GM18909 (cell line): ENCODE data around the gene TFF3.

Experiments
- ATAC-seq: cut with Tn5 transposase; IDR thresholded peaks from one replicate; pipeline ENCODE4 v1.9.1; 2021; ENCODE audit warnings: mild to moderate bottlenecking; ENCODE audit not compliant: unreplicated experiment, poor library complexity

Gene TFF3

DNA sequence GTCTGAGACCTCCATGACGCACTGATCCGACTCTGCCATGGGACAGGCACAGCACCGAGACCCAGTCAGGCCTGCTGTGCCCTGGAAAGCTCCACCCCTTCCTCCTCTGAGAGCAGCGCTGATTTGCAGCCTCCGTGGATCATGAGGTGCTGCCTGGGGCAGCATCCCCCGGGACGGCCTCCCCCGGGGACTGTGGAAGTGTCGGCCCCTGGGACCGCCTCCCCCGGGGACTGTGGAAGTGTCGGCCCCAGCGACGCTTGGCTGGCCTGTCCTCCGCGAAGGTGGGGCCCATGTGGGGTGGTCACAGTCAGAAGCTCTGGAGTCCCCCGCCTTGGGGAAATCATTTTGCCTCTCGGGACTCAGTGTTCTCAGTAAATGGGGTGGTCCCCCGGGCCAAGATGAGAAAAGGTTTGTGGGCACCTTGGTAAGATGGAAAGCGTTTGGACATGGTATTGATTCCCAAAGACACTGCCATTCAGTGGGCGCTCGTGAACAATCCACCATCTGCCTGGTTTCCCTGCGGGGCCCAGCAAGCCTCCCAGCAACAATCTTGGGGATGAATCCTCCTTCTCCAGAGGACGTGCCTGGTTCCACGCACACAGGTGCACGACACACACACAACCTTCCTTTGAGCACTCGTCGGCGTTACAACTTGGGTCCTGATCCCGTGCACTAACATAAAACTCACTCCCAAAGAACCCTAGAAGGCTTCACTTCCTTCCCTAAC is 32.6 kb upstream of the TFF3 start:
- no peak for ATAC-seq

DNA sequence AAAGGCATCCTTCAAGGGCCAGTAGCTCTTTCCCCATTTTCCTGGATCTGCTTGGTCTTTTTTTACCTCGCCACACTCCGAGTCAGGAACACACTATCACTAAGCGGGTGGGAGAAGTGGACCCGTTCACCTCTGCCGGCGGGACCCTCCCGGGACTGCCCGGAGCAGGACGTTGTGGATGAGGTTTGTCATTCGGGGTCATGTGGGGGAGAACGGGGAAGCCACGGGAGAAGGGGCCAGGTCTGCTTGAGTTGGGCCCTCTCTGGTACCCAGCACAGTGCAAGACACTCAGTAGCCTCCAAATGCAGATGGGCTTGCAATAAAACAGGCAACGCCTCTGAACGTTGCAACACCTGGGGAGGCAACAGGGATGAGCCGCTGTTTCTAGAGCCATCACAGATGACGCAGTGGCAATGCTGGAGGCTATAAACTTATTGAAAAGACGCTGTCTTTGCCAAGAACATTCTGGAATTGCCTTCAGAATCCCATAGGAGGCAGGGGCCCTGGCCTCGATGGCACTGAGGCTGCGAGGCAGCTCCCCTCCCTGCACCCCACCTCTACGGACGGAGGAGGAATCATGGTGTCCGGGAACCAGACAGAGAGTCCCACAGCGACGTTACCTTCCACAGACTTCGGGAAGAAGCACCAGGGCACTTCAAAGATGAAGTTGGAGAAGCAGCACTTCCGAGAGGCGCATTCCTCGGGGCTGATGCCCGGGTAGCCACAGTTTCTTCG is 31.8 kb upstream of the TFF3 start:
- ATAC-seq = no peak

DNA sequence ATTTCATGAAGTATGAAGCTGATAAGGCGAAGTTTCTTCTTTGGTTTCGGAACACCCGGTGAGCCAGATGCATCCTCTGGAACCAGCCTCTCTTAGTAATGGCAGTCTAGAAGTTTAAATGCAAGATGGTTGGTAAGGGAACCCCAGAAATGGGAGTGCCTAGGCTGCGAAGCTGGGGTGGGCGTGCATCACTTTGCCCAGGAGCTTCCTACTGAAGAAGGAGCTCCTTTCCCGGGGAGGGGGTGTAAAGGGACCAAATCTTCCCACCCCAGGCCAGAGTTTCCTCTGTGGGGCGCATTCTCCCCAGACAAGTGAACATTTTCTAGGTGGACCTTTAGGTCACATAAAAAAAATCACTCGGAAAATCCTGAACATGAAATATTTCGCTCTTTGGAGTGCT is 31.2 kb upstream of the TFF3 start:
- no peak for ATAC-seq

DNA sequence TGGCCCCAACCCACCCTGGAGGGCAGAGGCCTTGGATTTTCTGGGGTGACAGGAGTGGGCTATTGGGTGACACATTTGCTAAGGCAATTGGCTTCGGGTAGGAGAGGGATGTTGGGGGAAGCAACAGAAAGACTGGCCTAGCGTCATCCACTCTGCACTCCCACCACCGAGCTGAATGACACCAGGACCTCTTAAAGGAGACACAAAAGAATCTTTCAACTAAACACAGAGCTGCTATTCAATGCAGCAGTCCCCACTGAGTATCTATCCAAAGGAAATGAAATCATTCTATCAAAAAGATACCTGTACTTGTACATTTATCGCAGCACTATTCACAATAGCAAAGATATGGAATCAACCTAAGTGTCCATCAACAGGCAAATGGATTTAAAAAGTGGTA is 29.4 kb upstream of the TFF3 start:
- ATAC-seq = no peak

DNA sequence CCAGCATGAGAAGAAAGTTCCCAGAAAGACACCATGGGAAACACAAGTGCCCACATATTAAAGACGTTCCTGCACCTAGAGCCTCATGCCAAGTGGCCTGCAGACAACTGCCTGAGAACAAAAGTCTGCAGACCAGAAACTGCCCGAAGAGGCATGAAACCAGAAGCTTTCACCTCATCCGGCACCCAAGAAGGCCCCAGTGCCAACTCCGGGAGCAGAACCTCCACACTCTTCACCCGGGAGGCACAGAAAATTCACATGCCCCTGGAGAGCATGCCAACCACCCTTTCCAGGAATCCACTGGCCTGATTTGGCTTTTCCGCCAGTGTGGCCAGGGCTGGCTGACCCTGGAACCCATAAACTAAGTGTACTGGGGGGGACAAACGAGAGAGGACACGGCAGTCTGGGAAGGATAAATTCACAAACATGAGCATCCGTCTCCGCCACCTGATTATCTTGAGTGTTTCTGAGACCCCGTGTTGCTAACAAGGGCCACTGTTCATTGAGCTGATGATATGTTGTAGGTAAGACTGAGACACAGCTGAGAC is 28.8 kb upstream of the TFF3 start:
- ATAC-seq = no peak

DNA sequence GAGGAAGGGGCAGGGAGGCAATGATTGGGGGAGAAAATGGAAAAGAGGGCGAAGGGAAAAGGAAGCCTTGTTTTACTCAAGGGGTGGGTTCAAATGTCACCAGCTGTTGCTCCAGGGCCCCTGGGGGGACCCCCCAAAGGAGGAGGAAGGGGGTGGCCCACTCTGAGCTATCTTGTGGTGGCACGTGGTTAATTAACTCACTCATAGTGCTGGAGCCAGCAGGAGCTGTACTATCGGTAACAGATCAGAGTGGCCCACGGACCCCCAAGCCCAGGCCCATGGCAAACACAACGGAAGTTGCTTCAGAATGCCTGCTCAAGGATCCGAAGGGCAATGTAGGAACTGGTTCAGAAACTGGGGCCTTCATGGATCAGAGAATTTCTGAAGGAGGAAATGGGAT is 28.3 kb upstream of the TFF3 start:
- ATAC-seq = no peak

DNA sequence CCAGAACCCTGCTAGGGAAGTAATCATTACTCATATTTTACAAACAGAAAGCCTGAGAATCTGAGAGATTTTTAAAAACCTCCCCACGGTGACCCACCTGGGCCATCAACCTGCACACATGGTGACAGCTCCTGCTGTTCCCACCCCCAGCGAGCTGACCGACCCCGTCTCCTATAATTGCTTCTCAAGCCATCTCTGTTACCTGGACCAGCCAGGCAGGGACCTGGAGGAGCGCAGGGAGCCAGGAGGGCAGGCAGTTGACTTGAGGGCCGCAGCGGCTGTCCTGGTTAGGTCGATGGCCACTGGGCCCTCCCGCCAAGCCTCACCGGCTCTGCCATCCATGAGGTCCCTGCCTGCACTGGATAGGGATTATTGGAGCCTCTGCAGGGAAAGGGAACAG is 27.9 kb upstream of the TFF3 start:
- ATAC-seq = no peak

DNA sequence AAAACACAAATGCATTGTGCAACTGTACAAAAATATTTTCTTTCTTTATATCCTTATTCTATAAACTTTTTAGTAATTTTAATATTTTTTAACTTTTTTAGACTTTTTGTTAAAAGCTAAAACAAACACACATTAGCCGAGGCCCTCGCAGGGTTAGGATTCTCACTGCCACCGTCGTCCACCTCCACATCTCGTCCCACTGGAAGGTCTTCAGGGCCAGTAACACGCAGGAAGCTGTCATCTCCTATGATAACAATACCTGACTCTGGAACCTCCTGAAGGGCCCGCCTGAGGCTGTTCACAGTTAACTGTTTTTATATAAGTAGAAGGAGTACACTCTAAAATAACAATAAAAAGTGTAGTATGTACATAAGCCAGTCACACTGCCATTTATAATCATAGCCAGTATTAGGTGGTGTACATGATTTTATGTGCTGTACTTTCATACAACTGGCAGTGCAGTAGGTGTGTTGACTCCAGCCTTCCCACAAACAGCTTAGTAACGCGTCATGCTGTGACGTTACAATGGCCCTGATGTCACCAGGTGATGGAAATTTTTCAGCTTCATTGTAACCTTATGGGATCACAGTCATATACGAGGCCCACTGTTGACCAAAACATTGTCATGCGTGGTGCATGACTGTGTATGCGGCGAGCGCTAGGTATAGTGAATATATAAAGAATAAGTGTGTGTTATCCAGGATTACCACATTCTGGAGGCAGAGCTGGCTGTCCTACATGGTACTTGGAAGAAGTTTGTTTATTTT is 26.8 kb upstream of the TFF3 start:
- no peak for ATAC-seq

DNA sequence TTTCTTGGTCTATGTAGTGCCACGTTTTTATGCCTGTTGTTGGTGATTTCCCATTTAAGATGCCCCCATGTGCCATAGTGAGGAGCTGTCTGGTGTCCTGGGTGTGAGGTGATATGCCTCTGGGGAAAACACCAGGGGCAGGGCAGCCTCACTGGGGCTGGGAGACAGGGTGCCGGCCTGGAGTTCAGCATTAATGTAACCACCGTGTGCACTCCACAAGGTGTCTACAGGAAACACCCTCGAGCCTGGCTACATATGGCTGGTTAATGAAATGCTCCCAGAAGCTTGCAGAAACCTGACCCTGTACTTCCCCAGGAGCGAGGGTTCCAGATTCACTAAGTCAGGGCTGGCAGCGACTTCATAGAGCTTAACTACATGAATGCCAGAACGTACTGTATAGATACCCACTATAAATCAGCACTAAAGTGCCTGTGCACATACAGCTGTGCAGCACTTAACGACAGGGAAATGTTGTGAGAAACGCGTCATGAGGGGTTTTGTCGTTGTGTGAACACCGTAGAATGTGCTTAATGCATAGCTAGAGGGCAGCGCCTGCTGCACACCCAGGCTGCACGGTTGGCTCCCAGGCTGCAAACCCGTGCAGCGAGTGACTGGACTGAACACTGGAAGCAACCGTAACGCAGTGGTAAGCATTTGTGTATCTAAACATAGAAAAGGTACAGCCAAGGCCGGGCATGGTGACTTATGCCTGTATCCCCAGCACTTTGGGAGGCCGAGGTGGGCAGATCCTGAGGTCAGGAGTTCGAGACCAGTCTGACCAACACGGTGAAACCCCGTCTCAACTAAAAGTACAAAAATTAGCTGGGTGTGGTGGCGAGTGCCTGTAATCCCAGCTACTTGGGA is 25.2 kb upstream of the TFF3 start:
- ATAC-seq = no peak

DNA sequence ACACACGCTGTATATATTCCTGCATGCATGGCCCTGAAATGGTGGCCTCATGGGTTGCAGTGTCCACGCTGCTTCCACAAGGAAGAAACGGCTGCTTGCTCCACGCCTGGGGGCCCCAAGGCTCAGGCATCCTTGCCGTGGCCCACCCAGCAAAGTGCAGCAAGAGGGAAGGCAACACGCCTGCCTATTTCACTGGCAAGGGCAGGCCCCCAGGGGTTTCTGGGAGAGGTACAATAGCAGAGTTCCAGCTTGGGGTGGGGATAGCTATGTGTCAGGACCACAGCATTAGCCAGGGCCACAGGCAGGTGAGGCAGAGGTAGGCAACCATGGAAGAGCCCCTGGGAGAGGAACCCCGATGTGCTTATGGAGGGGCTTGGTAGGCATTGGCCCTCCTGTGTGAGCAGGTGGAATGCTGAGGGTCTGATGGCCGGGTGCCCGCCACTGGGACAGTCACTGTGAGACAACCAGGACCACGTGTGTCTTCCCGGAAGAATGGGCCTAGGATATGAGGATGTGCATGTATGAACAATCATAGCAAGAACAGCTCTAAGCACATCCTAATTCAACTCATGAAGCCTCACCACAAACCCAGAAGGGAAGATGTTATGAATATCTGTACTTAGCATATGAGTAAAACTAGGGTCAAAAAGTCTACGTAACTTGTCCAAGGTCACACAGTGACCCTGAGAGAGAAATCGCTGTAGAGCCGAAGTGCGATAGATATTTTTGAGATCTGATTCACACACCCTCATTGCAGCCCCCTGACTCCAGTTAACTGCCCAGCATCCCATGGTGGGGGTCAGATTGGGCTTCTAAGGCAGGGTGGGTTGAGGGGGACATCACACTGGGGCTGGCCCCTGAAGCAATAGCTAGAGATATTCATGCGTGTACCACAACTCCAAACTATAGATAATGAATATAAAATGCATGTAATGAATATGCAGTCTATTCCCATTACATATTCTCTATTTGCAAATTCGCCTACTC is 23.8 kb upstream of the TFF3 start:
- no peak for ATAC-seq

DNA sequence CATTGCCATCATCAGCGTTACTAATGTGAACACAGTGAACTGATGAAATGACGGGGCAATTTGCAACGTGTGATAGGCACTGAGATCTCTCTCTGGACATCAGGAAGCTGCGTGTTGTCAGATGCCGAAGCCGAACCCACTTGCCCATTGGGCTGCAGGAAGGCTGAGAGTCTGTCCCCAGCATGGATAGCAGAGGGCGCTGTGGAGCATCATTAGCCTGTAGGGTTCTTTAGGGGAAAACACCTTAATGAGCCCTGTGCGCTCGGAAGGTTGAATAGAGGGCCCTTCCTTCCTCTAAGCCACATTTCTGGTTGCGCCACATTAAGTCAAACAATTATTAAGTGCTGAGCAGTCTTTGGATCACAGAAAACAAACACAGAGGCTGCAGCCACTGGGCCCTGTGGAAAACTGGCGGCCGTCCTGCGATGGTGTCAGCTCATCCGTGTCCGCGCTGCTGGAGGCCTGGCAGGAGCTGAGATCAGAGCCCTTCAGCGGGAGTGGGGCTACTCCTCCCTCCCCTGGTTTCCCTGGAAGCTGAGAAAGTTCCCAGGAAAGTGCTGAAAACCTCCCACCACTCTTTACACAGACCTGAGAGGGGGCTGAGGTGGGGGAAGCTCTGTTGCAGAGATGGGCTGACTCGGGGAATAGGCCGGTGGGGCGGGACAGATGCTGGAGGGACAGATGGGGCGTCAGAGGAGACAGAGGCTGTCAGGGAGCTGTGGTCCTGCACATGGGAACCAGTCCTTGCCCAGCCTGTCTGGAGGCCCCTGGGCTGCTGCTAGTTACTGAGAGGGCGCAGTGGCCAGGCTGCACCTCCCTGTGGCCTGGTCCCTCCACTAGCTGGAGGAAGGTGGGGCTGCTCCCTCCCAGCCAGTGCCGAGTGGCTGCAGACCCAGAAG is 22.9 kb upstream of the TFF3 start:
- ATAC-seq = no peak

DNA sequence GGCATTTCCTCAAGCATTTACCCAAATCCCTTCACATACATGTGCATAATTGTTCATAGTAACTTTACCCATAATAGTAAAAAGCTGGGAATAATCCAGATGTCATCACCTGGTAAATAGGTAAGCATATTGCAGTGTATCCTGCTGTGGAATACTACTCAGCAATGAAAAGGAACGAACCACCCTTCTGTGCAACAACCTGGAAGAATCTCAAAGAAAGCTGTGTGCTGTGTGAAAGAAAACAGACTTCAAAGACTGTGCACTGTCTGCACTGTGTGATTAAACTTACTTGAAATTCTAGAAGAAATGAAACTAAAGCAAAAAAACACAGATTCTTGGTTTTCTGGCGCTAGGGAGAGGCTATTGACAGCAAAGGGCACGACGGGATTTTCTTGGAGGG is 22.1 kb upstream of the TFF3 start:
- ATAC-seq = no peak

DNA sequence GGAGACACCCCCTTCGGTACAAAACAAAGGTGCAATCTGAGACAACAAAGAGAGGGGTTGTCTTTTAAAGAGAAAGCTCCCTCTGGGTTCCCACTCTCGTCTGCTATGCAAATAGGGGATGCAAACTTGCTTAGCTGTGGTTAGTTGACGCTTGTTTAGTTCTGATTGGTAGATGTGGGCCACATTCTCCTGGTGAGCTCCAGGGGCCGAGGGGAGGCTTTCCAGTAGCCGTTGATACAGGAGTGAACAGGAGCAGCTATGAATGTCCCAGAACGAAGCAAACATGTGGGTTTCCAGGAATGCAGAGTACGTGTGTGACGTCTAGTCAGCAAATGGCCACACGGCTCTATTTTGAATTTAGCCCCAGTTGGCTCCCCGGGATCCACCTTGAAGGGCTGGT is 20.8 kb upstream of the TFF3 start:
- no peak for ATAC-seq

DNA sequence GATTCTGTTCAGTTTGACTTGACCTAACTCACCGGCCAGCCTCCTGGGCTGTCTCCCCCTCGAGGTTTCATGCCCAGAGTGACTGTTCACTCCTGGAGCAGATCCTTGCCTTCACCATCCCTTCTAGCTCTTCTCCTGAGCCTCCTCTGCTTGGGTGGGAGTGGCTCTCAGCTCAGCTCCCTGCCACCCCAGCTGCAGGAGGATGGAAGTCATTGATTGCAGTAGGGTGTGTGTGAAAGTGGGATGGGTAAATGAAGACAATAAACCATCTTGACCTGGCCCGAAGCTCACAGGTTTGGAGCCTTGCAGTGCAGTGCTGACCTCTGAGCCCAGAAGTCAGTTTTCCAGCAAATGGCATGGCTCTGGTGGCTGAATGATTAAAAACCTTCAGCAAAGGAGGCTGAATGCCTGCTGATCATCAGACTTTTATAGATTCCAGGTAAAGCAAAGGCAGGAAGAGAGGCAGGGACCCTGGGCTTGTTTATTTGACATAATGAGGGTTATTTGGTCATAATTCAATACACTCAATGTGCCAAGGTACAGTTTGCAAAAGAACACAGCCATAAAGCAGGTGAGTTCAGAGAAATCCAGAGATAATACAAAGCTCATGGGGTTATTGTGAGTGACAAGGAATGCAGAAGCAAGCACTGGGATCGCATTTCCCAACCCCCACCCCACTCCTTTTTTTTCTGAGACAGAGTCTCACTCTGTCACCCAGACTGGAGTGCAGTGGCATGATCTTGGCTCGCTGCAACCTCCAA is 17.5 kb upstream of the TFF3 start:
- ATAC-seq = no peak

DNA sequence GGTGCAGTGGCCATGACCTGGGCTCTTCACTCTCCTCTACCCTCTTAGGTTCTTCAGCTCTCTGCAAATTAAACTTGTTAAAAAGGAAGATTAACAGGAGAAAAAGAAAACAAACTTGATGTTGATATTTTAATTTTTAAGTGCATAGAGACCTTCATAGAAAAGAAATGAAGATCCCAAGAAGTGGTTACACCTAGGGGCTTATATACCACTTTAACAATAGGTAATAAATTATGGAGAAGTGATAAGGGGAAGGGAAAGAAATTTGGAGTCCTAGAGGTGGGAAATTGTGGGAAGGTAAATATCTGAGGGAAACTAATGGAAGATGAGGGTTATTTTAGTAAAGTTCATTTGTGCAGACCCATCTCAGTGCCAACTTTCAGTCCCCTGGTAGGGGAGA is 16.5 kb upstream of the TFF3 start:
- no peak for ATAC-seq

DNA sequence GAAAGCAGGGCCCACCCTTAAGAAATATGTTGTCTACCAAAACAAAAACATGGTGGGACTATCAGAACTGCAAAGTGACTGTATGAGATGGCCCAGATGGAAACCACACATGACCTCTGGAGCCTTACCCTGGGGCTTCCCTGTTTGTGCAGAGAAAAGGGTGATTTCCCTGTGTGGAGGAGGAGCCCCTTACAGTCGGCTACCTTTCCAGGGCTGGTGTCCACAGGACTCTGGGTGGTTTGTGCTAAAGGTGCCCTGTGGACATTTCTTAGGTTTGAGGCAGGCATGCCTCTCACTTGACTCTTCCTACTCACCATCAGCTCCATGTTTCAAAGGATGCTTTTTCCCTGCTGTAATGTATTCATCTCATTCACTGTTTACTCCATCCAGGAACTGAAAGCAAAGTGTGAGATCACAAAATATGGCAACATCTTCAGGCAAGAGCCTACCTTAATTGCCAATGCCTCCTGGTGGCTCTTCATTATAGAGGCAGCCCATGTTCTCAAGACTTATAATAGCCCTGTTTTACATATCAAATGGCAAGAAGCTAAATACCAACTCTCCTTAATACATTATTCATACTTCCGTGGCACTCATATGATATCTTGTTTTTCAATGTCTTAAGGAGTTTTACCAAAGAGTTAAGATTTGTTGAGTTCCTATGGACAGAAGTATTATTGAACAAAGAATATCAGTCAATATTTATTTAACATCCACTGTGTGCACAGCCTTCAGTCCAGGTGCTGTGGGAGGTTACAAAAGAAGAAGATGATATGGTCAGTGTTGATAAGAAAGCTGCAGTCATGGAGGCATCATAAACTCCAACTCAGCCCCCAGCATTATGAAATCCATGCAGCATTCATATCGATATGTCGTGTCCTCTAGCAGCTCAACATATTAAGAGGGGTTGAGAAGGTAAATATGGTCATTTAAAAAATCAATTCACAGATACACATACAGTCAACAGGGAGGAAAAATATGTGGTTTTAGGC is 15.5 kb upstream of the TFF3 start:
- no peak for ATAC-seq
